ENCODE measurements around the gene TRMT5. TPM values are rescaled to one million over a fixed set of nuclear protein-coding genes. Genes with fewer than 3 reads are reported as not detected.

The TRMT5 gene
- total and polyA plus RNA-seq, 2 of the 8 experiments (the other 6 are each of a cell fraction or from before 2014, with no cell fraction given): 4.3 to 24.2 TPM

DNA sequence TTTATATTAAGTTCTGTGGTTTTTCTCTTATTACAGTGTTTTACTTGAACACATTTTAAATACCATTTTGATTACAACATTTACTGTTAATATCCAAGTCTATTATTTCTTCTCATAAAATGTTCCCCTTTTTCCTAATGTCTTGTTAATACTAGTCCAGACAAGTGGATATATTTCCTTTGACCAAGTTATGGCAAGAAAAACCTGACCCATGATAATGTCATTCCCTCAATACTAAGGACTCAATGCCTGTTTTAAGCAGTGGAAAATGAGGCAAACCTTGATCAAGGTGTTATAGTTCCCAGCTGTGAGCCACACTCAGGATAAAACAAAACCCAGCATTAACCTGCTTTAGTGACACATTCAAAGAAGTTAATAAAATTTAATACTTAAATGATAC, 12.2 kb downstream of the TRMT5 start (continued):
- TF ChIP-seq, protein P1, sequence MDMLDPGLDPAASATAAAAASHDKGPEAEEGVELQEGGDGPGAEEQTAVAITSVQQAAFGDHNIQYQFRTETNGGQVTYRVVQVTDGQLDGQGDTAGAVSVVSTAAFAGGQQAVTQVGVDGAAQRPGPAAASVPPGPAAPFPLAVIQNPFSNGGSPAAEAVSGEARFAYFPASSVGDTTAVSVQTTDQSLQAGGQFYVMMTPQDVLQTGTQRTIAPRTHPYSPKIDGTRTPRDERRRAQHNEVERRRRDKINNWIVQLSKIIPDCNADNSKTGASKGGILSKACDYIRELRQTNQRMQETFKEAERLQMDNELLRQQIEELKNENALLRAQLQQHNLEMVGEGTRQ (IDR thresholded peaks at IDR 0.05; ENCODE audit: low read length): no peak
